Fibroblast of skin of left biceps (primary cell): ENCODE measurements around the gene ROBO4.

Experiments used
- DNase-seq, 2 experiments: peaks; one replicate each; pipeline ENCODE4 v3.0.0-alpha.2; 2013; ENCODE audit warnings: low read depth in 2 of 2

Gene ROBO4

DNA sequence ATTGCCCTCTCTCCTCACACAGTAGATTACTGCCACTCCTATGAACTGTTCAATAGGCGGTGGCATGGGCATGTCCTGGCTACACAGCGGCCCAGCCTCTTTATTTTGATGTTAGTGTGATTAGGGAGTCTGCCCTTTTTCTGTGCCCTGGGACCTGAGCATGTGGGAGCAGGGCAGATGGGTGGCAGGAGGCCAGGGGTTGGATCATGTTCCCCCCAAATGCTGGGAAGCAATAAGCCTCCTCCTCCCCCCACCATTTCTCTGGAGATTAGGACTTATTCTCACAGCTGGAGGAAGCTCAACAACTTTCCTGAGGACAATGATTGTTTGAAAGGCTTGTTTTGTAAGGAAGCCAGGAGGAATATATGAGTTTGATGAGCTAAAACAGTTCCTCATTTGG lies 22.2 kb upstream of the ROBO4 start:
- no peak for DNase-seq

DNA sequence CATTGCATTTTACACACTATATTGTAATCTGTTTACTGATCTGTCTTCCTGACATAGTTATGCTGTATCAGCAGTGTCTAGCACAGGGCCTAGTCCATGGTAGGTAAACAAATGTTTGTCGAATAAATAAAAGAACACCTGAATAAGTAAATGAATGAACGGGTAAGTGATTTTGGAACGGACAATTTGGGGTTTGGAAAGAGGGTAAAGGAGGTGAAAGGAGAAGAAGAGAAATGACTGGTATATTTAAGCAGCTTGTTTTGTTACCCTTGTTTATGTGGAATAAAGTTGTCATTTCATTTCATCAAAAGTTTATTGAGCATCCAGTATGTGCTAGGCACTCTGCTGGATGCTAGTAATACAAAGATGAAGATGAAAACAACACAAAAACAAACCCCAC lies 21.3 kb upstream of the ROBO4 start, which contains the start of gene HEPN1:
Gene HEPN1 (plus strand): TSS at position 301 of the 400 bp plus-strand sequence.
- DNase-seq = no peak

DNA sequence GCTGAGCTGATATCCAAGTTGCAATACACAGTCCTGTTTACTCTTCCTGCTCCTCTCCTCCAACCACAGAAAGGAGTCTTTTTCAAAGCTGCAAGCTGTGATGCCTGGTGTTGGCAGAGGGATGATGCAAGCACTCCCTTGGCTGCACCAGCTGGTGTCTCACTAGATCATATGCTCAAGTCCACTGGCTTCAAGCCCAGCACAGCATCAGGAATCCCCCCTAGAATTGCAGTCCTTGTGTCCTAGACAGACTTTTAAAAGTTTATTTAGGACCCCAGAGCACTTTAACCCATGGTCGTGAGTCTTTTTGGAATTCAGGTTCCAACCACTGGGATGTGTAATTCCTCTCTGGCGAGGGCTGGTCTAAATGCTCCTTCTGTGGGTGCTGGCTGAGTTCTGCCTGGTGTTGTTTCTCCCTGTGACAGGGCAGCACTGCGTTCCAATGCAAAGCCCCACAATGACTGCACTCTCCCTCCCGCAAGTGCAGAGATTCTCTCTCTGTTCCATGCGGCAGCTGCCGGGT lies 19.5 kb upstream of the ROBO4 start:
- DNase-seq = no peak

DNA sequence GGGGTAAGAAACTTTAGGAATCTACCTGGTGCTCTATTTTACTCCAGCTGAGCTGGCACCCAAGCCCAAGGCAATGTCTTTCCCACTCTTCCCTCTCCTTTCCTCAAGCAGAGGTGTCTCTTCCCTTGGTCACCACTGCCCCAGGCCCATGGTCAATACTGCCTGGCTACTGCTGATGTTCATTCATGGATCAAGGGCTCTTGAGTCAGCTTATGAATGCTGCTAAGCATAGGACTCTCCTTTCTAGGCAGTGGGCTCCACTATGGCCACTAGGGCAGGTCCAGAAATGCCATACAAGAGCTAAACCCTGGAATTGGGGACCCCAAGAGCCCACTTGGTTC lies 18.7 kb upstream of the ROBO4 start:
- no peak for DNase-seq

DNA sequence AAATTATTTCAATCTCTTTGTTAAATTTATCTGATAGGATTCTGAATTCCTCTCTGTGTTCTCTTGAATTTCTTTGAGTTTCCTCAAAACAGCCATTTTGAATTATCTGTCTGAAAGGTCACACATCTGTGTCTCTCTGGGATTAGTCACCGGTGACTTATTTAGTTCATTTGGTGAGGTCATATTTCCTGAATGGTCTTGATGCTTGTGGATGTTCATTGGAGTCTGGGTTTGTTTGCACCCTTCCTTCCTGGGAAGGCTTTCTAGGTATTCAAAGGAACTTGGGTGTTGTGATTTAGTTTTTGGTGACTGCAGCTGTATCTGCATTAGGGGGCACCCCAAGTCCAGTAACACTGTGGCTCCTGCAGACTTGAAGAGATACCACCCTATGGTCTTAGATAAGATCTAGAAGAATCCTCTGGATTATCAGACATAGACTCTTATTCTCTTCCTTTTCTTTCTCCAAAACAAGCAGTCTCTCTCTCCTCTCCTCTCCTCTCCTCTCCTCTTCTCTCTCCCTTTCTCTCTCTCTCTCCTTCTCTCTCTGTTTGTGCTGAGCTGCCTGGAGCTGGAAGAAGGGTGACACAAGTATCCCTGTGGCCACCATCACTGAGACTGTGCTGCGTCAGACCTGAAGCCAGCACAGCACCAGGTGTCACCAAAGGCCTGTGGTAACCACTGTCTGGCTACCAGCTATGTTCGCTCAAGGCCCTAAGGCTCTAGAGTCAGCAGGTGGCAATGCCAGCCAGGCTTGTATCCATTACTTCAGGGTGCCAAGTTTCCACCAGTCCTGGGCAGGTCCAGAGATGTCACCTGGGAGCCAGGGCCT lies 18.1 kb upstream of the ROBO4 start:
- DNase-seq = no peak

DNA sequence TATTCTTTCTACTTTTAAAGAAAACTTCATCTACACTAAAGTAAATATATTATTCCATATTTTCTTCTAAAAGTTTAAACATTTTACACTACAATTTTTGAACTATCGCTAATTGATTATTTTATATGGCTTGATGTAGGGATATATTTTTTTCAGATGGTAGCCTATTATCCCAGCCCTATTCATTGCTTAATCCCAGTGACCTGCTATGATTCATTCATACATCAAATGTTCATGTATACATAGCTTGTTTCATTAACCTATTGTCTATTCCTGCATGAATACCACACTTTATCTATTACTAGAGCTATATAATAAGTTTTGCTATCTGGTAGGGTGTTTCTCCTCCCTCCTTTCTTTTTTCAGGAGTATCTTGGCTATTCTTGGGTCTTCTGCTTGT lies 5.0 kb upstream of the ROBO4 start:
- no peak for DNase-seq

DNA sequence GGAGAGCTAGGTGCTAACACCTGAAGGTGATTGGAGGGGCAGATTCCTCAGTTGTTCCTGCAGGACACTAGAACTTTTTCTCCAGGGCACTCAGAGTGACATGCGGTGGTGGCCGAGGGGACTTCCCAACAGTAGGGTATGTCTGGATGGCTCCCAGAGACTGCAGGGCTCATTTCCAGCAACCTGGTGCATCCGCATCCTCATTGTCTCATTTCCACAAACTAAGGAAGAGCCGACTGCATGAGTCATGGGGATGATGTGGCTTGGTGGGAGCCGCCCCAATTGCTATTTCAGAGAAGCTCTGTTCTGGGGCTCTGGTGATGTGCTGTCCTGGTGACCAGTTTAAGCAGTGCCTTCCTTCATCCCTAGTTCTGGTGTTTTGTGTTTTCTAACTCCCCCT lies 2.8 kb upstream of the ROBO4 start:
- peak; percentile 74 to 76 for DNase-seq

DNA sequence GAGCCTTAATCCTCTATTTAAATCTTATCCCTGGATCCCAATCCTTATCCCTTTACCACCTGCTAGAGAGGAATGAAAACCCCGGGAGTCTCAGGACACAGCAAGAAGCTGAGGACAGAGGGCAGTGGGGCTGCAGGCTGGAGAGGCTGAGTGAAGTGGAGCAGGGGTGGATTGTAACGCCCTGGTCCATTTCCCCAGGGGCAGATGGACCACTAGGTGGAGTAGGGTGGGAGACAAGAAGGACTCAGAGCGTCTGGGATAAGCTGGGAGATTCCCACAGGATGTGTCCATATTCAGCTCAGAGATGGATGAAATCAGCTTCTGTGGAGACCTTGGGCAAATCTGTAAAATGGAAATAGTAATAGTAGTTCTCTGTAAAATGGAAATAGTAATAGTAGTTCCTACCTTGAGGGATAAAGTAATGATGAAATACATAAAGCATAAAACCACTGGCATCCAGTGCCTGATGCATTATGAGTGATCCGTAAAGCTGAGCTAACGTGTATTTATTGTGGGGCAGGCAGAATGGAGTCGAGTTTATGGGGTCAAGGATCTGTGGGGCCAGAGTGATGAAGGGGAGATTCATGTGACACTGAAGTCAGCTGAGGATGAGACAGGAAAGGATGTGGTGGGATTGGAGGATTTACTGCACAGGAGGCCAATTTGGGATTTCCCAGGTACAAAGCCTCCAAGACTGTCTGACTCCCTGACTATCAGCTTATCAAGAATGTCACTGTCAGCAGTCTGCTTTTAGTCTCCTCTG lies 1.9 kb upstream of the ROBO4 start:
- no peak for DNase-seq

DNA sequence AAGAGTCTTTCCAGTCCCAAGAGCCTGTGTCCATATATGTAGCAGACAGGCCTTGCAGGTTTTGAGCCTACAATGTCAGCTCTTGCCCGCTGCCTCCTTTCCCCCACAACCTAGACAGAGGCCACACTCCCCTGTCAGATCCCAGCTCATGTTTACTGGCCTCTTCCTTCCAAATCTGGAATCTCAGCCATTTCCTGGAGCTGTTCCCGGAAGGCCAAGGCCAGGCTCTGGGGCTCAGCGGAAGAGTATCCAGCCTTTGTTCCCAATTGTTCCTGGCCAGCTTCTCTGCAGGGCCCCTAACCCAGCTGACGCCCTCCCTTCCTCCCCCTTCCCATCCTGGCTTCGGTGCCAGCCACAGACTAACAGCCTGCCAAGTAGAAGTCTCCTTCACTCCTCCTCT lies 1.0 kb upstream of the ROBO4 start:
- DNase-seq = peak; percentile 38 to 50

DNA sequence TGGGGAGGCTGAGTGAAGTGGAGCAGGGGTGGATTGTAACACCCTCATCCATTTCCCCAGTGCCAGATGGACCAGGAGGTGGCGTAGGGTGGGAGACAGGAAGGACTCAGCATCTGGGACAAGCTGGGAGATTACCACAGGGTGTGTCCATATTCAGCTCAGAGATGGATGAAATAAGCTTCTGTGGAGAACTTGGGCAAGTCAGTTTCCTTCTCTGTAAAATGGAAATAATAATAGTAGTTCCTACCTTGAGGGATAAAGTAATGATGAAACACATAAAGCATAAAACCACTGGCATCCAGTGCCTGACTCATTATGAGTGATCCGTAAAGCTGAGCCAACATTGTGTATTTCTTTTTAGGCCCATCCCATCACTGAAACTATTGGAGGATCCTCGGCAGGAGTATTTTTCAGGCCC lies 607 bp upstream of the ROBO4 start:
- DNase-seq = peak; percentile 76 to 79

DNA sequence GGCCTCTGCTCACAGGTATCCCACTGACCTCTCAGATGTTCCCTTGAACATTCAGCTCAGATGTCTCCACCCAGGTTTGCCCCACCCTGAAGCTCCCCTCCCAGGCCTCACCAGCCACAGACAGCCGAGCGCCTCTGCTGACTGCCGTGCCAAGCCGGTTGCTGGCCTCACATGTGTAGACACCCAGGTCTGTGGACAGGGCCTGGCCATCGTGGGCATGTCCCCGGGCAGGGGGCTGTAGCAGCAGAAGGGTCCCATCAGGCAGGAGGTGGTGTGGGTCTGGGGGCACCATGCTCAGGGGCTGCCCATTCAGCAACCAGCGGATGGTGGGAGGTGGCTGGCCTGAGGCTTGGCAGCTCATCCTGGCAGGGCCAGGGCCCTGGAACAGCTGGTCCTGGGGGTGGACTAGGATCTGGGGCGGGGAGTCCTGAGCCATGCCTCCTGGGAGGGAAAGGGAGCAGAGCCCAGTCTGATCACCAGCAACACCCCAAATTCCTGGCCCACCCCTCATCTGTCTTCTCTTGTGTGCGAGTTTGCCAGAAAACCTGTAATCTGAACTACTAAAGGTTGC lies 759 bp downstream of the ROBO4 start:
- no peak for DNase-seq

DNA sequence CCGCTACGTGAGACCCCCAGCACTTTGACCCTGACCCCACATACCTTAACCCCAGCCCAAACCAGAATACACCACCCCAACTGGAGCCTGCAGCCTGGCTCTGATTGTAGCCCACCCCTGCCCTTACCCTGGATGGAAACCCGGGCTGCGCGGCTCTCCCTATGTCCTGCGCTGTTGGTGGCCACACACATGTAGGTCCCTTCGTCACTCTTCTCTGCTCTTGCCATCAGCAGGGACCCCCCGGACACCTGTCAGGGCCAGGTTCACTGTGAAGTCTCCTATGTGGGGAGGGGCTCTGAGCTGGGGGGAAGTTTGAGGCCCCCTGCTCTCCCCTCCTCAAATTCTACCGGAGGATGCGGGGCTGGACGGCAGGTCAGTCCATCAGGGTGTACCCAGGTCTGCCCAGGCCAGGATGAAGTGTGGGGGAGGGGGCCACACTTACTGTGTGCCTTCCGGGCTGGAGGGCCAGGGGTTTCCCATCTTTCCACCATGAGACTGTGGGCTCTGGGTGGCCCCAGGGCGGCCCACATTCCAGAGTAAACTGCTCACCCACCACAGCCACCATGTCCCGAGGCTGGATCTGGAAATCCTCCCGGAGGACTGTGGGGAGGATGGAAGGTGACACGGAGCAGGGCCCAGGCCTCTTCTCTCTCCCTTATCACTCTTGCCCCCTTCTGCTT lies 1.5 kb downstream of the ROBO4 start:
- no peak for DNase-seq

DNA sequence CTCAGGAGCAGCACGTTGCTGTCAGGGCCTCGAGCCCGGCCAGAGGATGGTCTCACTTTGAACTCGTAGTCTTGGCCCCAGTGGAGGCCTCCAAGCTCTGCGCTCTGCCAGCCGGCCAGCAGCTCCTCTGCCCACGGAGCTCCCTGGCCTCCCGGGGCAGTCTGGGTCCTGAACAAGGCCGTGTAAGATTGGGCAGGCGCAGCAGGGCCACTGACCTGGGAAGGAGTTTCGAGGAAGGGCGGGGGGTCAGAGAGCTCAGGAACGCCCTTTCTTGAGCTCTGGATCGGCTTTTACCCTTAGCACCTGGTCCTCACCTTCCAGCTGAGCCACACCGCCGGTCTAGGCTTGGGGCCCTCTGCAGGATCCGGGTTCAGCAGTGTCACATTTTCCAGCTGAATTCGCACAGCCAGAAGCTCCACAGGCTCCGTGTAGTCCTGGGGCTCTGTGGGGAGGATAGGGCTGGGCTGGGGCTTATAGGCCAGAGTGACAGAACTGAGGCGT lies 2.1 kb downstream of the ROBO4 start:
- DNase-seq = no peak

DNA sequence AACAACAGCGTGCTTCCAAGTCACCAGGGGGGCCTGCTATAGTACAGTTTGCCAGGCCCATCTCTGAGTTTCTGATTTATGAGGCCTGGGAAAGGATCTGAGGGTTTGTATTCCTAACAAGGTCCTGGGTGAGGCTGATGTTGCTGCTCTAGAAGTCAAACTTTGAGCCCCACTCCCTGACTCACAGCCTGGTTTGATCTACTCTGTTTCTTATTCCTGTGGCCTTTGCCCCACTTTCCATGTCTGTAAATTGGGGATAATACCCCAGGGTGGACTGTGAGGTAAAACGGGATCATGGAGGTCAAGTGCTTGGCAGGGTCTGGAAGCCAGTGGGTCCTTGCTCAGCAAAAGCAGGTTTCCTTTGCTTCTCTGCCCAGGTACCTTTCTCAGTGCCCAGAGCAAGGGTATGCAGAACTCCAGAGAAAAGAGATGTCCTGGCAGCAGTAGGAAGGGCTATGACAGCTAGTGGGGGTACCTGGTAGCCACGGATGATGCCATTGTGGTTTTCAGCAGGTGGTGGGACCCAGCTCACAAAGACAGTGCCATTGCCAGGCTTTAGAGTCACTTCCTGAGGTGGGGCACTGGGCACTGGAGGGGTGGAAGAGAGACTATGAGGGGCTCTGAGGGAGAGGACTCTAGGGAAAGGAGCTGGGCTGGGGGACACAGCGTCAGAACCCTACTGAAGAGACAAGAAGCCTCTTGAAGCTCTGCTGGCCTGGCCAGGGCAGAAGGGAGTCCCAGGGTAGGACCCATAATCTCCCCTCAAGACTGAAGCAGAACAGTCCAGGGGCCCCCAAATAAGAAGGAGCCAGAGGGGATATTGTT lies 2.8 kb downstream of the ROBO4 start:
- DNase-seq = no peak

DNA sequence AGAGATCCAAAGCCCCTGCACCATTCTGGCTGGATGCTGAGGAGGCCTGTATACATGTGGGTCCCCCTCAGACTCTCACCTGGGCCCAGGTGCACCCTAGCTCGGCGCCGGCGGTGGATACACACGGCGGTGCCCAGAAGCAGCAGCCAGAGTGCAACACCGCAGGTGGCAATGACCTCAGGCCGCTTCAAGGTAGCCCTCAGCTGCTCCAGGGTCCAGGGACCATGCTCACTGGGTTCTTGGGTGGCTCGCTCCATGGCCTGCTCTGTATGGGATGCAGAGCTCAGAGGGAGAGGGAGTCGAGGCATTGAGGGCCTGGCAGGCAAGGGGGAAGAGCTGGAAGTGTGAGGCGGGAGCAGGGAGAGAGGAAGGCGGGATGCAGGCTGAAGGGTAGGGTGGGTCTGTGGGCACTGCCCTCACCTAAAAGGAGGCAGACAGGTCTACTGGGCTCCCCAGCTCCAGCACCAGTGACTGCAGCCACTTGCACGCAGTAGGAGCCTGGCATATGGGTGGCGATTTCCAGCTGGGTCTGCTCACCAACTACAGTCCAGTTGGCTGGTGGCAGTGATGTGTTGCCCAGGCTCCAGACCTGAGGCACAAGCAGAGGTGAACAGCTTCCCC lies 3.8 kb downstream of the ROBO4 start:
- DNase-seq = no peak

DNA sequence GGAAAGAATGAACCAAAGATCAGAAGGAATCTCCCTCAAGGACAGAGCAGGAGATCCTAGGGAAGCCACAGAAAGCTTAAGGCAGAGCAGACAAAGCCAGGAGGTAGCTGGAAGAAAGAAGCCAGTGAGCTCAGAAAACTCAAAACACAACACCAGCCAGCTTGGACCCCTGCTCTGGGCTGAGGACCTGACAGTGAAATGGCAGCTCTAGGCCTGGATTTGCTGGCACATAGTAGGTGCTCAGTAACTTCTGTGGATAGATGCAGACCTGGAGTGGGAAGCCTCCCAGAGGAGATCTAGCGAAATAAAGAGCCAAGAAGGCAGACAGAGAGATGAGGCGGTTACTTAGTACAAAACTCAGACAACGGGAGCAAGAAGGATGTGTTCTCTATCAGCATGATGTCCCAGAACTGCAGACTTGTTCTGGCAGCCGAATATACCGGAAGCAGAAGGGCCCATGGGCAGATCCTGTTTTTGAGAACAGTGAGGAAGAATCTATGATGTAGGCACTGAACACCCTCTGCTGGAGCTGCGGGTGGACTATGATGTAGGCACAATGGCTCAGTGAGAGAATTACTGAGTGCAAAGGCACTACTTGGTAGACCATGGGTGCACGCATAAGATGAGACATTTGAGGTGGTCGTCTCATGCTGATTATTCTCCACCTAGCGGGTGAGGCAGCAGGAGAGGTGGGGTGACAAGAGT lies 4.8 kb downstream of the ROBO4 start:
- DNase-seq = no peak

DNA sequence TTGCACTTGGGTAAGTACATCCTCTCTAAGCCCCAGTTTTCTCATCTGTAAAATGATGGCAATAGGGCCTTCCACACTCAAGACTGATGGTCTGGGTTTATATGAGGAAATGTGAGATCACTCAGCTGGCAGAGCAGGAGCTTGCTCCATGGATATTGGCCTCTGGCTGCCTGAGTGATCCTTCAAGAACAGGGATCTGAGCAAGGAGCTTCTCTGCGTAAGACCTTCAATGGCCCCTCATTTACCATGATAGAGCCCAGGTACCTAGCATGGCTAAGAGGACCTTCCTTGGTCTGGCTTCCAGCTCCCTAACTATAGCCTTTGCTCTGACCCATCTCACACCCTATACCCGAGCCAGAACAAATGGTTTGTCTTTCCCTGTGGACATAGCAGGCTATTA lies 5.5 kb downstream of the ROBO4 start:
- no peak for DNase-seq

DNA sequence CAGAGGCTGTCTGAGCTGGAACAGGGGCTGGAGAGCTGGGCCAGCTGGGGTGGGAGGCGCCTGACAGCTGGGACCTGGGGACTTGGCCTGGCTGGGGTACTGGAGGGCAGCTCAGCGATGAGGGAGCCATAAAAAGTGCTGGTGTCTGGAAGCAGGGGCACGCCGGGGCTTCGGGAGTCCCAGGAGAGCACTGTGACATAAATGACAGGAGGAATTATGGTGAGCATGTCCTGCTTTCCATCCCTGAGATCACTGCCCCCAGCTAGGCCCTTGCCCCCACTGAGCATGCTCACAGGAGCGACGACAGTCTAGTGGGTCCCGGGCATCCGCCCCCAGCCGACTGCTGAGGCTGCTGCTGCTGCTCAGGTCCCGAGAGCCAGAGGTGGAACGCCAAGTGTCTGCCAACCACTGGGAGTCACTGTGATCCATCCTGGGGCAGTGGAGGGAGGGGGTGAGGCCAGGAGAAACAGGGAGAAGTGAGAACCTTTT lies 6.2 kb downstream of the ROBO4 start:
- DNase-seq = no peak

DNA sequence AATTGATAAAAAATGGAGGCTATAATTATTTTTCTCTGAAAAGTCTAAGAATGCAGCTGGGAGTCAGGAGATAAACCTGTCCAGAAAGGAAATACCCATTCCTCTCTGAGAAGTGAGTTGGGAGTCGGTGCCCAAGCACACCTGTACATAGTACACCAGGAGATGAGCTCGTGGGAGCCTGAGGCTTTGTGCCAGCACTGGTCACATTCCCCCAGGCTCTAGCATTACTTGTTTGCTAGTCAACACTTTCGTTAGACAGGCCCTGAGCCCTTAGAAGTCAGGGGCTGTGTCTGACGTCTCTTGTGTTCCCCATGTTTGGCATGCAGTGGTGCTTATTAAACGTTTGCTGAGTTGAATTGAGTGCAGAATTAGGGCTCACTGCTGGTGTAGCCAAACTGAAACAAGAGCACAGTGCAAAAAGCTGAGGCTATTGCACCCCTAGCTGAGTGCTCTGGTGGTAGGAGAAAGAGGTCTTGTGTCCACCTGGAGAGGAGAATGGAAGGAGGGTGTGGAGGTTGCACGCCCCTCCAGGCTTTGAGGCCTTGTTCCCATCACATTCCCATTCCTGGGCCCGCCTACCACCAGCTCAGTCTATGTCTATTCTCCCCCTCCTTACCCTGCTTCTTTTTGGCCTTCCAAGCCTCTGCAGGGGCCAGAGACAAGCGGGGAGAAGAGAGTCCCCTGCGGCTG lies 6.8 kb downstream of the ROBO4 start:
- DNase-seq = no peak
